ENCODE results near the gene MED13L. TPM values are rescaled to one million over a fixed set of nuclear protein-coding genes. Genes with fewer than 3 reads are reported as not detected.

MED13L gene
- total RNA-seq, 1 donor from 2014 or later: 49.0 TPM

GRCh38 chr12:116314477-116314876 lies 37.0 kb upstream of the MED13L start:
- Mint-ChIP-seq H3K9me3 (peaks cover 8% of the 10 kb centered on the region), H3K4me1 (ENCODE audit: low read depth) (peaks cover 18% of the 10 kb centered on the region), H3K36me3 (ENCODE audit: low read depth) (peaks cover 2% of the 10 kb centered on the region), H3K27ac (no peak overlapping the region), H3K27me3 (ENCODE audit: low read depth) (peaks cover 5% of the 10 kb centered on the region), H3K4me3 (ENCODE audit: low read depth) (no peak overlapping the region)
- no peak for DNase-seq (ENCODE audit: low spot score)
- intact Hi-C loops (cut with micrococcal nuclease): no loop called here

- no peak overlapping the region for H3K27ac Mint-ChIP-seq
Measured at GRCh38 chr12:116313194-116313927, 35.9 kb upstream of the MED13L start.

GRCh38 chr12:116310082-116310481 lies 32.6 kb upstream of the MED13L start:
- Mint-ChIP-seq H3K4me3 (ENCODE audit: low read depth) (no peak overlapping the region), H3K27me3 (ENCODE audit: low read depth) (peaks cover 4% of the 10 kb centered on the region), H3K36me3 (ENCODE audit: low read depth) (peaks cover 2% of the 10 kb centered on the region), H3K27ac (no peak overlapping the region), H3K4me1 (ENCODE audit: low read depth) (peaks cover 3% of the 10 kb centered on the region), H3K9me3 (peaks cover 14% of the 10 kb centered on the region)
- intact Hi-C loops (cut with micrococcal nuclease): no loop called here
- DNase-seq (ENCODE audit: low spot score): no peak

More at GRCh38 chr12:116313194-116313927, 35.9 kb upstream of the MED13L start:
- H3K4me1 Mint-ChIP-seq (ENCODE audit: low read depth): peaks cover 11% of the 10 kb centered on the region
- peaks cover 14% of the 10 kb centered on the region for H3K9me3 Mint-ChIP-seq
- peaks cover 4% of the 10 kb centered on the region for H3K27me3 Mint-ChIP-seq (ENCODE audit: low read depth)
- H3K36me3 Mint-ChIP-seq (ENCODE audit: low read depth): peaks cover 2% of the 10 kb centered on the region
- H3K4me3 Mint-ChIP-seq (ENCODE audit: low read depth): no peak overlapping the region
- intact Hi-C loops (cut with micrococcal nuclease): no loop called here
- DNase-seq (ENCODE audit: low spot score): no peak

- no peak for DNase-seq (ENCODE audit: low spot score)
- peaks cover 4% of the 10 kb centered on the region for H3K27me3 Mint-ChIP-seq (ENCODE audit: low read depth)
- intact Hi-C loops (cut with micrococcal nuclease): no loop called here
- peaks cover under 1% of the 10 kb centered on the region for H3K4me1 Mint-ChIP-seq (ENCODE audit: low read depth)
- H3K9me3 Mint-ChIP-seq: peaks cover 14% of the 10 kb centered on the region
- no peak overlapping the region for H3K4me3 Mint-ChIP-seq (ENCODE audit: low read depth)
- H3K36me3 Mint-ChIP-seq (ENCODE audit: low read depth): peaks cover 2% of the 10 kb centered on the region
- H3K27ac Mint-ChIP-seq: no peak overlapping the region
Measured at GRCh38 chr12:116309343-116309742, 31.9 kb upstream of the MED13L start.

GRCh38 chr12:116308647-116309046 lies 31.2 kb upstream of the MED13L start:
- Mint-ChIP-seq H3K36me3 (ENCODE audit: low read depth) (peaks cover 2% of the 10 kb centered on the region), H3K27ac (no peak overlapping the region), H3K9me3 (peaks cover 14% of the 10 kb centered on the region), H3K27me3 (ENCODE audit: low read depth) (peaks cover 4% of the 10 kb centered on the region), H3K4me3 (ENCODE audit: low read depth) (no peak overlapping the region), H3K4me1 (ENCODE audit: low read depth) (no peaks in the 10 kb centered on the region)
- DNase-seq (ENCODE audit: low spot score): no peak
- intact Hi-C loops (cut with micrococcal nuclease): no loop called here

GRCh38 chr12:116306968-116307367 lies 29.5 kb upstream of the MED13L start:
- intact Hi-C loops (cut with micrococcal nuclease): no loop called here
- H3K4me1 Mint-ChIP-seq (ENCODE audit: low read depth): no peaks in the 10 kb centered on the region
- no peak for DNase-seq (ENCODE audit: low spot score)
- peaks cover 14% of the 10 kb centered on the region for H3K9me3 Mint-ChIP-seq
- H3K36me3 Mint-ChIP-seq (ENCODE audit: low read depth): peaks cover 2% of the 10 kb centered on the region
- peaks cover 2% of the 10 kb centered on the region for H3K27me3 Mint-ChIP-seq (ENCODE audit: low read depth)
- no peak overlapping the region for H3K4me3 Mint-ChIP-seq (ENCODE audit: low read depth)
- no peak overlapping the region for H3K27ac Mint-ChIP-seq

GRCh38 chr12:116306506-116306905 lies 29.0 kb upstream of the MED13L start:
- Mint-ChIP-seq H3K27ac (no peak overlapping the region), H3K36me3 (ENCODE audit: low read depth) (peaks cover 2% of the 10 kb centered on the region), H3K4me1 (ENCODE audit: low read depth) (no peaks in the 10 kb centered on the region), H3K27me3 (ENCODE audit: low read depth) (peaks cover 7% of the 10 kb centered on the region), H3K9me3 (peaks cover 14% of the 10 kb centered on the region), H3K4me3 (ENCODE audit: low read depth) (no peak overlapping the region)
- DNase-seq (ENCODE audit: low spot score): no peak
- intact Hi-C loops (cut with micrococcal nuclease): no loop called here

GRCh38 chr12:116304621-116305020 lies 27.1 kb upstream of the MED13L start:
- no peaks in the 10 kb centered on the region for H3K4me1 Mint-ChIP-seq (ENCODE audit: low read depth)
- no peak overlapping the region for H3K4me3 Mint-ChIP-seq (ENCODE audit: low read depth)
- H3K27ac Mint-ChIP-seq: no peak overlapping the region
- DNase-seq (ENCODE audit: low spot score): no peak
- intact Hi-C loops (cut with micrococcal nuclease): no loop called here
- H3K36me3 Mint-ChIP-seq (ENCODE audit: low read depth): no peaks in the 10 kb centered on the region
- peaks cover 13% of the 10 kb centered on the region for H3K27me3 Mint-ChIP-seq (ENCODE audit: low read depth)
- peaks cover 7% of the 10 kb centered on the region for H3K9me3 Mint-ChIP-seq

GRCh38 chr12:116303929-116304328 lies 26.4 kb upstream of the MED13L start:
- no peaks in the 10 kb centered on the region for H3K4me1 Mint-ChIP-seq (ENCODE audit: low read depth)
- peaks cover under 1% of the 10 kb centered on the region for H3K9me3 Mint-ChIP-seq
- H3K27me3 Mint-ChIP-seq (ENCODE audit: low read depth): peaks cover 15% of the 10 kb centered on the region
- no peak overlapping the region for H3K4me3 Mint-ChIP-seq (ENCODE audit: low read depth)
- H3K36me3 Mint-ChIP-seq (ENCODE audit: low read depth): no peaks in the 10 kb centered on the region
- intact Hi-C loops (cut with micrococcal nuclease): no loop called here
- DNase-seq (ENCODE audit: low spot score): no peak
- no peak overlapping the region for H3K27ac Mint-ChIP-seq

GRCh38 chr12:116303066-116303465 lies 25.6 kb upstream of the MED13L start:
- Mint-ChIP-seq H3K4me3 (ENCODE audit: low read depth) (no peak overlapping the region), H3K27ac (no peak overlapping the region), H3K27me3 (ENCODE audit: low read depth) (peaks cover 15% of the 10 kb centered on the region), H3K36me3 (ENCODE audit: low read depth) (no peaks in the 10 kb centered on the region), H3K9me3 (no peaks in the 10 kb centered on the region), H3K4me1 (ENCODE audit: low read depth) (no peaks in the 10 kb centered on the region)
- DNase-seq (ENCODE audit: low spot score): no peak
- intact Hi-C loops (cut with micrococcal nuclease): no loop called here

- Mint-ChIP-seq H3K9me3 (no peaks in the 10 kb centered on the region), H3K36me3 (ENCODE audit: low read depth) (no peaks in the 10 kb centered on the region), H3K27ac (no peak overlapping the region), H3K4me1 (ENCODE audit: low read depth) (no peaks in the 10 kb centered on the region), H3K27me3 (ENCODE audit: low read depth) (peaks cover 21% of the 10 kb centered on the region), H3K4me3 (ENCODE audit: low read depth) (no peak overlapping the region)
- intact Hi-C loops (cut with micrococcal nuclease): no loop called here
- DNase-seq (ENCODE audit: low spot score): no peak
Measured at GRCh38 chr12:116302166-116303058, 24.9 kb upstream of the MED13L start.

GRCh38 chr12:116301621-116302020 lies 24.1 kb upstream of the MED13L start:
- DNase-seq (ENCODE audit: low spot score): no peak
- intact Hi-C loops (cut with micrococcal nuclease): no loop called here
- H3K27ac Mint-ChIP-seq: no peak overlapping the region
- H3K9me3 Mint-ChIP-seq: no peaks in the 10 kb centered on the region
- peaks cover 26% of the 10 kb centered on the region for H3K27me3 Mint-ChIP-seq (ENCODE audit: low read depth)
- no peaks in the 10 kb centered on the region for H3K36me3 Mint-ChIP-seq (ENCODE audit: low read depth)
- no peak overlapping the region for H3K4me3 Mint-ChIP-seq (ENCODE audit: low read depth)
- no peaks in the 10 kb centered on the region for H3K4me1 Mint-ChIP-seq (ENCODE audit: low read depth)
